ENCODE measurements around the gene MTMR3.

MTMR3 gene

GRCh38 chr22:29932136-29932535, 49.2 kb downstream of the MTMR3 start:
- Histone ChIP-seq H3K79me2 (ENCODE audit: low read length) (peaks cover 80% of the 10 kb centered on the region), H2AFZ (ENCODE audit: low read length) (no peak overlapping the region), H3K9me3 (replicated peaks; ENCODE audit: insufficient read depth, low read length) (no peaks in the 10 kb centered on the region), H3F3A (ENCODE audit: insufficient read depth, low read length) (no peaks in the 10 kb centered on the region), H3K4me1 (ENCODE audit: low read length) (0 out of 2 replicates have a peak, but pooled peaks cover 4% of the 10 kb centered on the region), H3K9ac (ENCODE audit: low read length) (no peak overlapping the region), H3K4me3 (ENCODE audit: low read length) (no peak overlapping the region), H3K4me2 (ENCODE audit: low read depth, low read length) (no peak overlapping the region), H3K27ac (ENCODE audit: low read length) (no peak overlapping the region), H3K9me2 (replicated peaks; ENCODE audit: insufficient read depth, low read length) (no peaks in the 10 kb centered on the region), H3K36me3 (replicated peaks; ENCODE audit: insufficient read depth, low read length) (no peaks in the 10 kb centered on the region), H4K20me1 (ENCODE audit: insufficient read depth, low read length) (no peaks in the 10 kb centered on the region; the same call in 1 of the 2 replicates), H3K27me3 (replicated peaks; ENCODE audit: insufficient read depth, low read length) (no peaks in the 10 kb centered on the region)
- no peak for TF ChIP-seq EZH2 (optimal IDR thresholded peaks at IDR 0.05; ENCODE audit: low read depth, low read length)
- TF ChIP-seq EZH2phosphoT487 (IDR thresholded peaks at IDR 0.05; ENCODE audit: low read length): no peak
- TF ChIP-seq CTCF (IDR thresholded peaks at IDR 0.05; ENCODE audit: low read length): no peak
- DNase-seq: no peak

GRCh38 chr22:29933619-29934018, 50.6 kb downstream of the MTMR3 start:
- Histone ChIP-seq H3K4me3 (ENCODE audit: low read length) (no peak overlapping the region), H3K9me2 (replicated peaks; ENCODE audit: insufficient read depth, low read length) (no peaks in the 10 kb centered on the region), H3K79me2 (ENCODE audit: low read length) (peaks cover 81% of the 10 kb centered on the region), H3K4me2 (ENCODE audit: low read depth, low read length) (no peak overlapping the region), H3K4me1 (ENCODE audit: low read length) (0 out of 2 replicates have a peak, but pooled peaks cover 4% of the 10 kb centered on the region), H3K9me3 (replicated peaks; ENCODE audit: insufficient read depth, low read length) (no peaks in the 10 kb centered on the region), H3K27ac (ENCODE audit: low read length) (no peak overlapping the region), H3F3A (ENCODE audit: insufficient read depth, low read length) (no peaks in the 10 kb centered on the region), H4K20me1 (ENCODE audit: insufficient read depth, low read length) (peaks cover 5% of the 10 kb centered on the region; the same call in 1 of the 2 replicates), H3K9ac (ENCODE audit: low read length) (no peak overlapping the region), H2AFZ (ENCODE audit: low read length) (no peak overlapping the region), H3K27me3 (replicated peaks; ENCODE audit: insufficient read depth, low read length) (no peaks in the 10 kb centered on the region), H3K36me3 (replicated peaks; ENCODE audit: insufficient read depth, low read length) (no peaks in the 10 kb centered on the region)
- TF ChIP-seq CTCF (IDR thresholded peaks at IDR 0.05; ENCODE audit: low read length): no peak
- no peak for TF ChIP-seq EZH2 (optimal IDR thresholded peaks at IDR 0.05; ENCODE audit: low read depth, low read length)
- TF ChIP-seq EZH2phosphoT487 (IDR thresholded peaks at IDR 0.05; ENCODE audit: low read length): no peak
- no peak for DNase-seq

- H3K27ac ChIP-seq (ENCODE audit: low read length): no peak overlapping the region
- no peaks in the 10 kb centered on the region for H3F3A ChIP-seq (ENCODE audit: insufficient read depth, low read length)
- no peaks in the 10 kb centered on the region for H3K27me3 ChIP-seq (replicated peaks; ENCODE audit: insufficient read depth, low read length)
- no peak overlapping the region for H3K4me2 ChIP-seq (ENCODE audit: low read depth, low read length)
- H3K9me2 ChIP-seq (replicated peaks; ENCODE audit: insufficient read depth, low read length): no peaks in the 10 kb centered on the region
- no peak overlapping the region for H3K9ac ChIP-seq (ENCODE audit: low read length)
- no peaks in the 10 kb centered on the region for H3K9me3 ChIP-seq (replicated peaks; ENCODE audit: insufficient read depth, low read length)
- no peak overlapping the region for H3K4me3 ChIP-seq (ENCODE audit: low read length)
- no peak for DNase-seq
- TF ChIP-seq EZH2phosphoT487 (IDR thresholded peaks at IDR 0.05; ENCODE audit: low read length) (no peak), CTCF (IDR thresholded peaks at IDR 0.05; ENCODE audit: low read length) (no peak), EZH2 (optimal IDR thresholded peaks at IDR 0.05; ENCODE audit: low read depth, low read length) (no peak)
- H3K36me3 ChIP-seq (replicated peaks; ENCODE audit: insufficient read depth, low read length): no peaks in the 10 kb centered on the region
- no peak overlapping the region for H2AFZ ChIP-seq (ENCODE audit: low read length)
- H3K4me1 ChIP-seq (ENCODE audit: low read length): 0 out of 2 replicates have a peak, but pooled peaks cover 4% of the 10 kb centered on the region
- peaks cover 5% of the 10 kb centered on the region; the same call in 1 of the 2 replicates for H4K20me1 ChIP-seq (ENCODE audit: insufficient read depth, low read length)
- peaks cover 80% of the 10 kb centered on the region for H3K79me2 ChIP-seq (ENCODE audit: low read length)
These were observed 51.6 kb downstream of the MTMR3 start for GRCh38 chr22:29934596-29934995.

All from MM.1S (cell line).